Measurements from ENCODE around the gene HELB. TPM values are rescaled to one million over a fixed set of nuclear protein-coding genes. Genes with fewer than 3 reads are reported as not detected.

HELB gene
- total RNA-seq, 1 experiment from 2014 or later: 10.7 TPM

GRCh38 chr12:66345956-66346355 is 43.7 kb downstream of the HELB start:
- no CpG with 5 or more reads among the region's 2 CpGs for WGBS (ENCODE audit: extremely low coverage, insufficient read length, low lambda C conversion rate)
- Mint-ChIP-seq H3K4me3 (no peak overlapping the region), H3K9me3 (peaks cover 16 to 18% of the 10 kb centered on the region in 2 experiments; a peak in 4 of 5 replicates), H3K27ac (no peak overlapping the region), H3K36me3 (ENCODE audit: insufficient read depth in 1 of 3, low read depth in 3 of 3) (peaks cover 21 to 24% (median 22%) of the 10 kb centered on the region in 3 experiments), H3K27me3 (ENCODE audit: low read depth) (no peaks in the 10 kb centered on the region), H3K4me1 (no peaks in the 10 kb centered on the region)
- Histone ChIP-seq H2BK15ac (ENCODE audit: low read depth, low read length) (no peak overlapping the region), H3K4me1 (ENCODE audit: insufficient read depth, low read length) (no peaks in the 10 kb centered on the region), H3K27ac (ENCODE audit: insufficient read length, low read depth, low read length) (no peak overlapping the region), H3K23me2 (ENCODE audit: insufficient read length, low read depth, low read length, poor library complexity, severe bottlenecking) (no peaks in the 10 kb centered on the region), H2BK12ac (ENCODE audit: insufficient read length, low read depth, low read length) (no peak overlapping the region), H2AK5ac (ENCODE audit: insufficient read length, low read length) (no peak overlapping the region), H3K23ac (ENCODE audit: insufficient read length, low read depth, low read length) (no peak overlapping the region), H3K4ac (ENCODE audit: low read depth, low read length) (no peak overlapping the region), H4K20me1 (ENCODE audit: control insufficient read depth, insufficient read depth, insufficient read length) (no peaks in the 10 kb centered on the region), H3K56ac (ENCODE audit: insufficient read length, low read depth, low read length) (no peak overlapping the region), H2BK120ac (ENCODE audit: low read depth, low read length, poor library complexity, severe bottlenecking) (no peak overlapping the region), H2BK20ac (ENCODE audit: low read depth, low read length, poor library complexity, severe bottlenecking) (no peak overlapping the region), H4K91ac (ENCODE audit: insufficient read length, low read depth, low read length) (no peak overlapping the region), H3K79me2 (ENCODE audit: insufficient read depth, low read length) (no peaks in the 10 kb centered on the region), H3K27me3 (ENCODE audit: insufficient read depth, low read length) (no peaks in the 10 kb centered on the region), H4K5ac (ENCODE audit: insufficient read length, low read depth, low read length) (no peak overlapping the region), H3K9me3 (ENCODE audit: control insufficient read depth, low read depth, low read length) (peaks cover 4% of the 10 kb centered on the region), H3K14ac (ENCODE audit: insufficient read depth, low read length) (no peak overlapping the region), H3K4me2 (ENCODE audit: insufficient read depth, insufficient read length, low read length) (no peak overlapping the region), H4K8ac (replicated peaks; ENCODE audit: insufficient read length, low read depth, low read length) (no peak overlapping the region), H2BK5ac (ENCODE audit: insufficient read length, low read length) (no peak overlapping the region), H3K9ac (ENCODE audit: extremely low read depth, insufficient read length, low read length) (no peak overlapping the region), H2AFZ (ENCODE audit: low read length) (no peak overlapping the region), H3K79me1 (ENCODE audit: insufficient read depth, low read depth, low read length, poor library complexity, severe bottlenecking) (no peaks in the 10 kb centered on the region), H3K18ac (ENCODE audit: insufficient read length, low read depth, low read length) (no peak overlapping the region), H3T11ph (ENCODE audit: low read length) (no peak overlapping the region)
- TF ChIP-seq, protein P1, sequence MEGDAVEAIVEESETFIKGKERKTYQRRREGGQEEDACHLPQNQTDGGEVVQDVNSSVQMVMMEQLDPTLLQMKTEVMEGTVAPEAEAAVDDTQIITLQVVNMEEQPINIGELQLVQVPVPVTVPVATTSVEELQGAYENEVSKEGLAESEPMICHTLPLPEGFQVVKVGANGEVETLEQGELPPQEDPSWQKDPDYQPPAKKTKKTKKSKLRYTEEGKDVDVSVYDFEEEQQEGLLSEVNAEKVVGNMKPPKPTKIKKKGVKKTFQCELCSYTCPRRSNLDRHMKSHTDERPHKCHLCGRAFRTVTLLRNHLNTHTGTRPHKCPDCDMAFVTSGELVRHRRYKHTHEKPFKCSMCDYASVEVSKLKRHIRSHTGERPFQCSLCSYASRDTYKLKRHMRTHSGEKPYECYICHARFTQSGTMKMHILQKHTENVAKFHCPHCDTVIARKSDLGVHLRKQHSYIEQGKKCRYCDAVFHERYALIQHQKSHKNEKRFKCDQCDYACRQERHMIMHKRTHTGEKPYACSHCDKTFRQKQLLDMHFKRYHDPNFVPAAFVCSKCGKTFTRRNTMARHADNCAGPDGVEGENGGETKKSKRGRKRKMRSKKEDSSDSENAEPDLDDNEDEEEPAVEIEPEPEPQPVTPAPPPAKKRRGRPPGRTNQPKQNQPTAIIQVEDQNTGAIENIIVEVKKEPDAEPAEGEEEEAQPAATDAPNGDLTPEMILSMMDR (conservative IDR thresholded peaks at IDR 0.05): no peak
- no peak for DNase-seq

Data from H9 (cell line).